Activated CD8-positive, alpha-beta memory T cell treated with anti-CD3 and anti-CD28 coated beads, Interleukin-2, amount 50 U/mL, for 24 hours (primary cell): Measurements from ENCODE around the gene ACO2.
"Not testable (repeated sequence)": the region's sequence is repeated elsewhere in the genome, so short reads cannot be mapped to it uniquely, and the experiment has no call there.

Experiments
- DNase-seq: peaks from one replicate; pipeline ENCODE4 v3.0.0-alpha.2; 2020; ENCODE audit errors: extremely low read depth

The ACO2 gene

DNA sequence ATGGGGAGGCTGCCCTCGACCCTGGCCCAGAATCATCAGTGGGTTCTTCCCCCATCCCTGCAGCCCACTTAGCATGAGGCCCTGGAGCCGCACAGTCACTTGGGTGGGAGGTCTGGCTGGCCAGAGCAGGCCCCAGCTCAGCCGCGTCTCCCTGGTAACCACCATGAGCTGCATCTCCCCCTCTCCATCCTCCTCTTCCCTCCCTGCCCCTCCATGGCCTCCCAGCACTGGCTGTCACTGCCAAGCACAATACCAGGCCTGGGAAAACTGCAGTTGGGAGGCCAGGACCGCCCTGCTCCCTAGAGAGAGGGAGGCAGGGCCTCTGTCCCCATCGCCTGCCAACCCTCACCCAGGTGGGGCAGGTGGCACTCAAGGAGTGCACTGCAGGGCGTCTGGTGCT, 99.9 kb downstream of the ACO2 start:
- DNase-seq = no peak

DNA sequence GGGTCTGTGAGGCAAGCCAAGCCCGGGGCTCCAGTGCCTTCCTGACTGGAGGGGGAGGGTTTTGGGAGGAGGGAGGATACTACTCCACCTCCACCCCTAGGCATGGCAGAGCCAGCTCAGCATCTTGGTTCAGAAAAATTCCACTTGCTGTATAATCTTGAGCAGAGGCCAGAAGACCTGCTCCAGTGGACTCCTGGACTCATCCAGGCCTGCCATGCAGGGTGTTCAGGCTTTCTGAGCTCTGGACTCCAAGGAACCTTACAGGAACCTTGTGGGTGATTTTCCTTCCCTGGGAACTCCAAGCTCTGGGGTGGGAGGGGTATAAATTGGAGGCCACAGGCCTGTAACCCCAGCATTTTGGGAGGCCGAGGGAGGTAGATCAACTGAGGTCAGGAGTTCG, 101.3 kb downstream of the ACO2 start:
- DNase-seq = no peak

DNA sequence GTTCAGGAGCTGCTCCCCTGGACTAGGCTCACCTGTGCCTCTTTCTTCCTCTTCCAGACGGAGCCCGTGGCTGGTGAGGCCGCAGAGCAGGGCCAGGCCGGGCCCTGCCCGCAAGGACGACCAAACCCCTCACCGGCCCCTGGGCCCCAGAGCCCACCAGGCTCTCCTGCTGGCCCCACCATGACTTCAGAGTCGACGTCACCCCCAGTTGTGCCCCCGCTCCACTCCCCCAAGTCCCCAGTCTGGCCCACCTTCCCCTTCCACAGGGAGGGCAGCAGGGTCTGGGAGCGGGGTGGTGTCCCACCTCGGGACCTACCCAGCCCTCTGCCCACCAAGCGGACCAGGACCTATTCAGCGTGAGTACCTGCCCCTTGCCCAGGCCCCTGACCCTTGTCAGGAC, 102.9 kb downstream of the ACO2 start:
- DNase-seq = no peak

DNA sequence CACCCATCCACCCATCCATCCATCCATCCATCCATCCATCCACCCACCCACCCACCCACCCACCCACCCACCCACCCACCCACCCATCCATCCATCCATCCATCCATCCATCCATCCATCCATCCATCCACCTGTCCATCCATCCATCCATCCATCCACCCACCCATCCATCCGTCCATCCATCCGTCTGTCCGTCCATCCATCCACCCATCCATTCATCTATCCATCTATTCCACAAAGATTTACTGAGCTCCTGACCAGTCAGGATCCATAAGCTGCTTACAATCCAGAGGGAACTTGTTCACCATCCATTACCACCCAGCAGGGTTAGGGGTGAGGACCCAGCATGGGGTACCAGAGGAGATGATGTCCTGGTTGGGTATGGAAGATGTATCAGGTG, 103.4 kb downstream of the ACO2 start:
- DNase-seq = not testable (repeated sequence)

DNA sequence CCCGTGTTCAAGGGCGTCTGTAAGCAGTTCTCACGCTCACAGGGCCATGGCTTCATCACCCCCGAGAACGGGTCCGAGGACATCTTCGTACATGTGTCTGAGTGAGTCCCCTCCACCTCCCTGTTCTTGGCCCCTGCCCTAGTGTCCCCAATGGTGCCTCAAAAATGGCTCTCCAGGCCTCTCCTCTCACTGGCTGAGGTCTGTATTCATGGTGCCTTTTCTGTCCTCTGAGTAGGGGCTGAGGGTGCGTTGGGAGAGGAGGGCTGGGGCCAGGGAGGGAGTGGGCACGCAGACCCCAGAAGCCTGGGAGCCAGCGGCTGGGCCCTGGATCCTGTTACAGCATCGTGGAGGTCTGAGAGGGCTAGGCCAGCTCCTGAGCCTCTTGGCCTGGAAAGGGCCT, 104.8 kb downstream of the ACO2 start:
- no peak for DNase-seq

DNA sequence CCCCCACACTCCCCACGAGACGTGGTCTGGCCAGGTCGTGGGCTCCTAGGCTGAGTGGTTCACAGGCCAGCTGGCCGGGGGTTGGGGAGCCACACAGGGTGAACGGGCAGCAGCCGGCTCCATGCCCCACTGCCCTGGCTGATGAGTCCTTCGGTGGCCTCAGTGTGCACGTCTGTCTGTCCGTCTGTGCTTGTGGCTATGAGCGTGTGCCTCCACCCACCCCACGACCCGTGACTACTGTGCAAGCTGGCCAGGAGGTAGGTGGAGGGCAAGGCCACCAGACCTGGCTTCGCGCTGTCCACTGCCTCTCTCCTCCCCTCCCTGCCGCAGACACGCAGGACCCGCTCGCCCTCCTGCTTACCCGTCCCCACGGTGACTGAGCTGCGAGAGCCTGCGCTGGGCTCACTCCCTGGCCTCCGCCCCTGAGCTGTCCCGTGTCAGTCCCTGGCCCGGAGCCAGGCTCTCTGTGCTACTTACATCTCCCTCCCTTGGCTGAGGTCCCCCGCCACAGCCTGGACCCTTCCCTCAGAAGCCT, 106.0 kb downstream of the ACO2 start:
- DNase-seq = no peak

DNA sequence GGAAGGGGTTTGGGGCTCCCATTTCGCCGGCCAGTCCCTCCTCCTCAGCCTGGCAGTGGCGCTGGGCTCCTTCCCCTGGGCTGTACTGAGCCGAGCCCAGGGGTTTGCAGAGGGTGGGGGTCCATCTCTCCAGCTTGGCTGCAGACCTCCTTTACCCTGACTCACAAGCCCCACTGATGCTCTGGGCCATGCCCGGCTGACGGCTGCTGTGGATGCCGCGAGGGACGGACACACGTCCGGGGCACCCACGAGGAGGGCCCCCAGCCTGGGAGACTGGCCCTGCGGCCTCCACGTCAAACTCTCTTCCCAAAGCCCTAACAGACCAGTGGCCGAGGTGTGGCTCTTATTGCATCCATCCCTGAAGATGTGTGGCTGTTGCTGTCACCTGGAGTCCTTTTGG, 106.6 kb downstream of the ACO2 start:
- DNase-seq = no peak

DNA sequence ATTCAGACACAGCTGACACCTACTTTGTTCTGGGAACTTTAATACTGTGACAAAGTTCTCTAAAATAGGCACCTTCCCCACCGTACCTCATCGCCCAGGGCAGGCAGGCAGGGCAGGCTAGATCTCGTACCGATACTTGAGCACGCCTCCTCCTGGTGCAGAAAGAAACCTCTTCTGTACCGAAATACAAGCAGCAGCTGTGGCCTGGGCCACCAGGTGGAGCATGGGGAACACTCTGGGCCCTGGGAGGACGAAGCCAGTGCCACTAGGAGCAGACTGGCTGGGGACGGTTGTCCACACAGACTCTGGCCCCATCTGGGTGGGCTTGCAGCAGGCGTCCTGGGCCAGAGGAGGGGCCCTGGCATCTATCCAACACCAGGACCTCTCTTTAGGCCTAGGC, 108.0 kb downstream of the ACO2 start:
- no peak for DNase-seq

DNA sequence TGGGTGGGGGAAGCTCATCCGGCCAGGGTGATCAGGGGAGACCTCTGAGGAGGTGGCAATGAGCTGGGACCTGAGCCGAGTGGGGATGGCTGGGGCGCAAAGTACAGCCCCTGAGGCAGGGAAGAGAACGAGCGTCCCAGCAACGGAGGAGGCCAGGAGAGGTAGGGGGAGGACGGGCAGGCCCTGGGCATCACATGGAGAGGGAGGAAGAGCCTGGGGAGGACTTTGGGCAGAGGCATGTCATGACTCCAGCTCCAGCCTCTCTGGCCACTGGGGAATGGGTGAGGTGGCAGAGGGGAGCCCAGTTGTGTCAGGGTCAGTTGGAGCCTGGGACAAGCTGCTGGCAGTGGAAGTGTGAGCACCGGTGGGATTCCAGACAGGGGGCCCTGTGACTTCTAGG, 109.2 kb downstream of the ACO2 start:
- DNase-seq = no peak
